Cardiac septum (tissue), 1 donor: Measurements from ENCODE around the gene ABHD6. TPM values are rescaled to one million over a fixed set of nuclear protein-coding genes. Genes with fewer than 3 reads are reported as not detected.
"Not testable (repeated sequence)": the region's sequence is repeated elsewhere in the genome, so short reads cannot be mapped to it uniquely, and the experiment has no call there.

Source experiments
- DNase-seq: peaks from one replicate; pipeline ENCODE4 v3.0.0-alpha.2; 2020; ENCODE audit warnings: low spot score
- intact Hi-C: fragments of 100-400 bp; cut with DNase I; formaldehyde crosslinking; loops from one replicate; pipeline ENCODE4 v1.14.0; 2022
- long read RNA-seq: library from polyadenylated mRNA; unstranded; transcript quantifications from one replicate; pipeline ENCODE4 v2.0.0, GENCODE V29; 2021
- total RNA-seq: library from RNA; stranded (reverse); fragmentation: NEBNext Ultra II Directional; extraction: Animal tissue kit (Norgen Biotek cat#: 25700); gene quantifications from one replicate; pipeline ENCODE4 v1.2.1, GENCODE V29; 2021
- donor health status: DM: no; HTN: no; CAD: no.

ABHD6 gene
- 4.9 TPM for total RNA-seq
- long read RNA-seq, partial matches to known transcripts = 0 of 6 reads
- long read RNA-seq, other reads (novel, unspliced or antisense) = 2 of 6 reads

- peak; percentile 91 for DNase-seq
- intact Hi-C loops = loop anchor here (1.0 kb wide), 1 partner anchor 69 kb away; the partner anchor contains the start of genes HTD2 and RPP14
Measured at GRCh38 chr3:58237238-58237940, at the start of gene ABHD6. ABHD6 (plus strand) TSS chr3:58237792; CDS start chr3:58256587, 18,795 bp downstream.

- DNase-seq = no peak
- intact Hi-C loops = loop anchor here (2.0 kb wide), 1 partner anchor 29 kb away; no protein-coding TSS in a partner anchor
Measured at GRCh38 chr3:58188173-58188564, 49.4 kb upstream of the ABHD6 start.

GRCh38 chr3:58188921-58189451 is 48.6 kb upstream of the ABHD6 start:
- intact Hi-C loops = loop anchor here (2.0 kb wide), 1 partner anchor 28 kb away; no protein-coding TSS in a partner anchor
- DNase-seq = no peak

GRCh38 chr3:58189691-58190090 is 47.9 kb upstream of the ABHD6 start:
- intact Hi-C loops = loop anchor here (2.0 kb wide), 1 partner anchor 27 kb away; no protein-coding TSS in a partner anchor
- DNase-seq = no peak

GRCh38 chr3:58190291-58190690 is 47.3 kb upstream of the ABHD6 start:
- DNase-seq = no peak
- intact Hi-C loops = no loop called here

GRCh38 chr3:58190882-58191281 is 46.7 kb upstream of the ABHD6 start:
- intact Hi-C loops = no loop called here
- no peak for DNase-seq

- intact Hi-C loops = no loop called here
- no peak for DNase-seq
Measured at GRCh38 chr3:58191361-58191991, 46.1 kb upstream of the ABHD6 start.

- DNase-seq = no peak
- intact Hi-C loops = no loop called here
Measured at GRCh38 chr3:58192069-58192468, 45.5 kb upstream of the ABHD6 start.

- DNase-seq = no peak
- intact Hi-C loops = no loop called here
Measured at GRCh38 chr3:58193682-58194407, 43.7 kb upstream of the ABHD6 start.

- DNase-seq = no peak
- intact Hi-C loops = no loop called here
Measured at GRCh38 chr3:58197588-58197987, 40.0 kb upstream of the ABHD6 start.

- intact Hi-C loops = no loop called here
- DNase-seq = no peak
Measured at GRCh38 chr3:58198362-58198761, 39.2 kb upstream of the ABHD6 start.

- intact Hi-C loops = no loop called here
- DNase-seq = no peak
Measured at GRCh38 chr3:58198804-58199203, 38.8 kb upstream of the ABHD6 start.

- no peak for DNase-seq
- intact Hi-C loops = no loop called here
Measured at GRCh38 chr3:58200121-58200709, 37.4 kb upstream of the ABHD6 start.

GRCh38 chr3:58200846-58201355 is 36.7 kb upstream of the ABHD6 start:
- intact Hi-C loops = no loop called here
- DNase-seq = no peak

GRCh38 chr3:58201451-58201850 is 36.1 kb upstream of the ABHD6 start:
- intact Hi-C loops, DNase-seq: not testable (repeated sequence)

GRCh38 chr3:58202917-58203360 is 34.7 kb upstream of the ABHD6 start:
- intact Hi-C loops = no loop called here
- DNase-seq = no peak

- intact Hi-C loops = no loop called here
- no peak for DNase-seq
Measured at GRCh38 chr3:58203541-58203940, 34.1 kb upstream of the ABHD6 start.

GRCh38 chr3:58204720-58205119 is 32.9 kb upstream of the ABHD6 start:
- DNase-seq = no peak

GRCh38 chr3:58205981-58206380 is 31.6 kb upstream of the ABHD6 start:
- intact Hi-C loops = no loop called here
- DNase-seq = no peak

More at GRCh38 chr3:58204720-58205119, 32.9 kb upstream of the ABHD6 start:
- intact Hi-C loops = no loop called here
